Central memory CD8-positive, alpha-beta T cell (primary cell): ENCODE measurements around the gene TBX6.

Experiments
- ATAC-seq: fragments of 150-1000 bp; cut with Tn5 transposase; replicated peaks from 2 replicates; pipeline ENCODE4 v1.10.0; 2022; ENCODE audit warnings: mild to moderate bottlenecking, moderate FRiP score, moderate number of reproducible peaks; ENCODE audit not compliant: poor library complexity, severe bottlenecking; ENCODE audit errors: extremely low read depth
- DNase-seq, 2 donors: peaks; one replicate each; pipeline ENCODE4 v3.0.0; 2021; ENCODE audit warnings: low spot score in 2 of 2
- H3K27ac Mint-ChIP-seq: one replicate; pipeline ENCODE4 v1.8.0; 2022; ENCODE audit warnings: low read depth, mild to moderate bottlenecking, moderate library complexity, mixed read lengths
- H3K27me3 Mint-ChIP-seq: one replicate; pipeline ENCODE4 v1.8.0; 2022; ENCODE audit warnings: mixed read lengths
- H3K36me3 Mint-ChIP-seq: one replicate; pipeline ENCODE4 v1.8.0; 2022; ENCODE audit warnings: mild to moderate bottlenecking, moderate library complexity, mixed read lengths; ENCODE audit not compliant: insufficient read depth
- H3K4me1 Mint-ChIP-seq: one replicate; pipeline ENCODE4 v1.8.0; 2022; ENCODE audit warnings: mixed read lengths
- H3K4me3 Mint-ChIP-seq: one replicate; pipeline ENCODE4 v1.8.0; 2022; ENCODE audit warnings: mild to moderate bottlenecking, moderate library complexity, mixed read lengths
- H3K9me3 Mint-ChIP-seq: one replicate; pipeline ENCODE4 v1.8.0; 2022; ENCODE audit warnings: mixed read lengths

TBX6 gene

DNA sequence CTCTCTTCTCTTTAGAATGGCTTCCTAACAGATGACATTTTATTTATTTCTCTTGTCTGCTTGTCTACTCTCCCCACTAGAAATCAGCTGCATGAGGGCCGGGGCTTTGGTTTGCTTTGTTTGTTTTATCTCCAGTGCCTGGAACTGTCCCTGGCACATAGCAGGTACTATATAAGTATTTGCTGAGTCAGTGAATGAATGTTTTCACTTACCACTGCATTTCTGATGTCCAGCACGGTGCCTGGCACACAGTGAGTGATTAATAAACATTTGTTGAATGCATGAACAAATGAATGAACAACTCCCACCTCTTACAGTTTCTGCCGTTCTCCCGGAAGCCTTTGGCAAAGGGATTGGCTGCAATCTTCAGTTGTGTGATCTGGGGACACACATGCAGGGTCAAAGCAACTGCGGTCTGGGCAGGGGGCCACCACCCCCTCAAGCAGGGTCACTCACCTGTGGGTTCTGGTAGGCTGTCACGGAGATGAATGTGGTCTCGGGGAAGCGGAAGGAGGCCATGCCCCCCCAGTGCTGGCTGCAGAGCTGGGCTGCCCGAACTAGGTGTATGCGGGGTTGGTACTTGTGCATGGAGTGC, 3.4 kb downstream of the TBX6 start:
- Mint-ChIP-seq H3K36me3 (peaks cover 25% of the 10 kb centered on the region), H3K27me3 (no peaks in the 10 kb centered on the region), H3K9me3 (no peaks in the 10 kb centered on the region), H3K27ac (peak overlapping the region; percentile 69), H3K4me3 (no peak overlapping the region), H3K4me1 (peaks cover 16% of the 10 kb centered on the region)
- no peak for DNase-seq
- no peak for ATAC-seq

DNA sequence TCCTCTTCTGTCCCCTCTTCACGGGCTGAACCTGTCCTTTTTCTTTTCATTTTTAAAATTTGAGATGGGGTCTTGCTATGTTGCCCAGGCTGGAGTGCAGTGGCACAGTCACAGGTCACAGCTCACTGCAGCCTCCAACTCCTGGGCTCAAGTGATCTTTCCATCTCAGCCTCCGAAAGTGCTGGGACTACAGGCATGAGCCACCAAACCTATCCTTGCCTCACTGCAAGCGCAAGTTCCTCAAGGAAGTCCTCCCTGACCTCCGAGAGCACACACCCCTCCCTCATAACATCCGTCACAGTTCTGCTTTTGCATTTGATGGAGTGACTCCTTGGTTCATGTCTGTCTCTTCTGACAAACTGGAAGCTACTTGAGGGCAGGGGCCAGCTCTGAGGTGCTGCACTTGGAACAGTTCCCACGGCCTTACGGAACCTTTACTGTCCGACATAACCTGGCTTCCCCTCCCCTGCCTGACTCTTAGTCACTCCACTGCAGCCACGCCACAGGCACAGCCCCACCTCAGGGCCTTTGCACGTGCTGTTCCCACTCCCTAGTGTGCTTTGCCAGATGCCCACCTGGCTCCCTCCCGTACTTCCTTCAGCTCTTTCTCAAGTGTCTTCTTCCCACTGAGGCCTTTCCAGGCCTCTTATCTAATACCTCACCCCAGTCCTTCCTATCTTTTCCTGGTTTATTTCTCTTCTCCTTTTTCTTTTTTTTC, 4.4 kb downstream of the TBX6 start:
- H3K4me1 Mint-ChIP-seq: peaks cover 10% of the 10 kb centered on the region
- peak overlapping the region; percentile 69 for H3K27ac Mint-ChIP-seq
- no peak overlapping the region for H3K4me3 Mint-ChIP-seq
- no peaks in the 10 kb centered on the region for H3K27me3 Mint-ChIP-seq
- H3K9me3 Mint-ChIP-seq: no peaks in the 10 kb centered on the region
- H3K36me3 Mint-ChIP-seq: peaks cover 23% of the 10 kb centered on the region
- DNase-seq (no peak), ATAC-seq (no peak)

GRCh38 chr16:30086291-30087140, 5.2 kb downstream of the TBX6 start:
- DNase-seq: no peak
- Mint-ChIP-seq H3K36me3 (peaks cover 26% of the 10 kb centered on the region), H3K4me3 (no peak overlapping the region), H3K27me3 (no peaks in the 10 kb centered on the region), H3K27ac (no peak overlapping the region), H3K9me3 (no peaks in the 10 kb centered on the region), H3K4me1 (peaks cover 7% of the 10 kb centered on the region)
- no peak for ATAC-seq

- ATAC-seq: no peak
- no peak overlapping the region for H3K27ac Mint-ChIP-seq
- H3K27me3 Mint-ChIP-seq: no peaks in the 10 kb centered on the region
- peaks cover 32% of the 10 kb centered on the region for H3K36me3 Mint-ChIP-seq
- DNase-seq: no peak
- no peaks in the 10 kb centered on the region for H3K9me3 Mint-ChIP-seq
- H3K4me3 Mint-ChIP-seq: no peak overlapping the region
- H3K4me1 Mint-ChIP-seq: peaks cover 6% of the 10 kb centered on the region
Observed at GRCh38 chr16:30085820-30086219, 5.9 kb downstream of the TBX6 start.

DNA sequence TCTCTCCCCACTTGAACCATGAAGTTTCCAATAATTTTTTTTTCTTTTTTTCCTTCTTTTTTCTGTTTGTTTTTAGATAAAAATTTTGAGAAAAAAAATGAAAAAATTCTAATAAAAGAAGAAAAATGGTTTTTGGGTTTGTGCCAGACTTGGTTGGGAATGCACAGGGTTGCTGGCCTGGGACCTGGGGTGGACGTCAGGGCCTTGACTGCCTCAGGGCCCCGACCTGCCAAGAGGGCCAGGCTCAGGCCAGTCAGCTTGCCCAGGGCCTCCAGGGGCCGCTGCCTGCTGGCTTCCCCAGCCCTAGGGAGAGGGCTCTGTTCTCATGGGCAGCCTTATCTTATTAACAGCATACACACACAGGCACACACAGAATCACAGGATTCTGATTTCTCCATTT, 6.5 kb downstream of the TBX6 start:
- Mint-ChIP-seq H3K27me3 (no peaks in the 10 kb centered on the region), H3K27ac (no peak overlapping the region), H3K4me3 (no peak overlapping the region), H3K36me3 (peaks cover 33% of the 10 kb centered on the region), H3K9me3 (no peaks in the 10 kb centered on the region), H3K4me1 (peaks cover 6% of the 10 kb centered on the region)
- DNase-seq (no peak), ATAC-seq (no peak)

DNA sequence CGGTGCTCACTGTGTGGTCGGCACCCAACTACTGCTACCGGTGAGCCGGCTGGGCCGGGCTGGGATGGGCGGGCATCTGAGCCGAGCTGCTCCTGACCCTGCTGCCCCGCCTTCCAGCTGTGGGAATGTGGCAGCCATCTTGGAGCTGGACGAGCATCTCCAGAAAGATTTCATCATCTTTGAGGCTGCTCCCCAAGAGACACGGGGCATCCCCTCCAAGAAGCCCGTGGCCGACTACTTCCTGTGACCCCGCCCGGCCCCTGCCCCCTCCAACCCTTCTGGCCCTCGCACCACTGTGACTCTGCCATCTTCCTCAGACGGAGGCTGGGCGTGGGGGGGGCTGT, 6.9 kb downstream of the TBX6 start:
- no peak for ATAC-seq

DNA sequence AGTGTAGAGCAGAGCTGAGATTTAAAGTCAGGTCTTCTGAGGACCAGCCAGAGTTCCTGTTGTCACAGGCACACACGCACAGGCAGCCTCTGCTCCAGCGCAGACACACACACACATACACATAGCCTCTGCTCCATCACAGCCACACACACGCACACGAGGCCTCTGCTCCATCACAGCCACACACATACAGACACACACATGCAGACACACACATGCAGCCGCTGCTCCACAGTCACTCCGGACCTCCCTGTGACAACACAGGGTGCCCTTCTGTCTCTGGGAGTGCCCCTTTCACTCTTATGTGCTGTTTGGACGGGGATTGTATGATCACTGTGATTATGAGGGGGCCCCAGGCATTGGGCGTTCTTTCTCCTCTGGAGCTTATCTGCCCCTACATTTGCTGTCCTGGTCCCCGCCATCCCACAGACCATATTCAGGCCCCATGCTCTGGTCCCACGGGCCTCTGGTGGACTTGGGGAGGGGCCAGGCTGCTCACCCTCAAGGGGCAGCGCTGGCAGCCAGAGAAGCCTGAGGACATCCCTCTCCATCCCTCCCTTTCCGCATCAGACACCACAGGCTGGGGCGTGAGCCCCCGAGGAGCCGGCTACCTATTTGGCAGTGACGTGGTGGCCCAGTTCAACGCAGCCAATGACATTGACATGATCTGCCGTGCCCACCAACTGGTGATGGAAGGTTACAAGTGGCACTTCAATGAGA, 7.5 kb downstream of the TBX6 start:
- Mint-ChIP-seq H3K36me3 (peaks cover 41% of the 10 kb centered on the region), H3K4me3 (no peak overlapping the region), H3K9me3 (no peaks in the 10 kb centered on the region), H3K4me1 (peaks cover 6% of the 10 kb centered on the region), H3K27ac (no peak overlapping the region), H3K27me3 (no peaks in the 10 kb centered on the region)
- ATAC-seq (no peak), DNase-seq (no peak)

More for the DNA sequence above, 6.9 kb downstream of the TBX6 start:
- no peaks in the 10 kb centered on the region for H3K27me3 Mint-ChIP-seq
- no peaks in the 10 kb centered on the region for H3K9me3 Mint-ChIP-seq
- H3K4me3 Mint-ChIP-seq: no peak overlapping the region
- DNase-seq: no peak
- peaks cover 6% of the 10 kb centered on the region for H3K4me1 Mint-ChIP-seq
- peaks cover 36% of the 10 kb centered on the region for H3K36me3 Mint-ChIP-seq
- no peak overlapping the region for H3K27ac Mint-ChIP-seq

GRCh38 chr16:30083216-30084055, 8.3 kb downstream of the TBX6 start:
- Mint-ChIP-seq H3K27me3 (no peaks in the 10 kb centered on the region), H3K9me3 (no peaks in the 10 kb centered on the region), H3K27ac (peak overlapping the region; percentile 20), H3K4me1 (peaks cover 7% of the 10 kb centered on the region), H3K4me3 (no peak overlapping the region), H3K36me3 (peaks cover 46% of the 10 kb centered on the region)
- DNase-seq (no peak), ATAC-seq (no peak)

GRCh38 chr16:30082545-30083090, 9.1 kb downstream of the TBX6 start:
- peaks cover 49% of the 10 kb centered on the region for H3K36me3 Mint-ChIP-seq
- ATAC-seq (no peak), DNase-seq (no peak)
- H3K9me3 Mint-ChIP-seq: no peaks in the 10 kb centered on the region
- peaks cover 15% of the 10 kb centered on the region for H3K4me1 Mint-ChIP-seq
- H3K4me3 Mint-ChIP-seq: no peak overlapping the region
- no peaks in the 10 kb centered on the region for H3K27me3 Mint-ChIP-seq
- H3K27ac Mint-ChIP-seq: peak overlapping the region; percentile 20

DNA sequence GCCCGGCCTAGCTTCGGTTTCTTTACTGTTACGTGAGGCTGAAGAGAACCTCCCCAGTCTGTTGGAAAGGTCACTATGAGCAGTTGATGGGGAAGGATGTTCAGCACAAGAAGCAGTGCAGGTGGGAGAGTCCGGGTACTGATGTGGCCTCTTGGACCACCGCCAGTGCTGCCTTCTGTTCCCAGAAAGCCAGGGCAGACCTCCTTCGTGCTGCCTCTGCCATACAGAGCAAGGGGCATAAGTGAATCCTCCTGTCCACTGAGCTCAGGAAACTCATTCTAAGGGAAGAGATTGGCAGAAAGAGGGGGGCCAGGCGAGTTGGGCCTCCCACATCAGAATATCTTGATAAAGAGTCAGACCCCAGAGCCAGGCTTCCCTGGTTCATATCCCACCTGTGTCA, 12.2 kb downstream of the TBX6 start:
- ATAC-seq: no peak
- no peaks in the 10 kb centered on the region for H3K9me3 Mint-ChIP-seq
- H3K27ac Mint-ChIP-seq: no peak overlapping the region
- no peak overlapping the region for H3K4me3 Mint-ChIP-seq
- H3K36me3 Mint-ChIP-seq: peaks cover 49% of the 10 kb centered on the region
- peaks cover 35% of the 10 kb centered on the region for H3K4me1 Mint-ChIP-seq
- DNase-seq: no peak
- H3K27me3 Mint-ChIP-seq: no peaks in the 10 kb centered on the region

GRCh38 chr16:30078744-30079143, 13.0 kb downstream of the TBX6 start:
- no peak for DNase-seq

More at GRCh38 chr16:30078744-30079143, 13.0 kb downstream of the TBX6 start:
- ATAC-seq: no peak
- H3K27me3 Mint-ChIP-seq: no peaks in the 10 kb centered on the region
- H3K9me3 Mint-ChIP-seq: no peaks in the 10 kb centered on the region
- H3K4me1 Mint-ChIP-seq: peaks cover 35% of the 10 kb centered on the region
- H3K4me3 Mint-ChIP-seq: no peak overlapping the region
- H3K36me3 Mint-ChIP-seq: peaks cover 44% of the 10 kb centered on the region
- H3K27ac Mint-ChIP-seq: no peak overlapping the region
